SK-N-SH treated with all-trans-retinoic acid at 6 μM for 48 hours (cell line): ENCODE measurements around the gene GALNTL6.

ENCODE experiments used
- ARNTL ChIP-seq: fragments of 450-650 bp; formaldehyde crosslinking; IDR thresholded peaks from 2 replicates; pipeline ENCODE4 v1.5.0; 2020; ENCODE audit warnings: low read depth, mild to moderate bottlenecking, moderate library complexity, borderline replicate concordance
- BACH2 ChIP-seq: fragments of 250-450 bp; sonication (Bioruptor Pico); IDR thresholded peaks from 2 replicates; pipeline ENCODE4 v1.9.0; 2021; ENCODE audit warnings: mild to moderate bottlenecking, borderline replicate concordance
- OSR1 ChIP-seq: fragments of 250-450 bp; sonication (Bioruptor Pico); IDR thresholded peaks from 2 replicates; pipeline ENCODE4 v1.8.0; 2022; ENCODE audit warnings: moderate library complexity, mild to moderate bottlenecking, inconsistent platforms
- PPARA ChIP-seq: fragments of 250-450 bp; sonication (Bioruptor Pico); IDR thresholded peaks from 2 replicates; pipeline ENCODE4 v1.5.0; 2020; ENCODE audit warnings: mild to moderate bottlenecking, borderline replicate concordance
- RARB ChIP-seq: fragments of 250-450 bp; sonication (Bioruptor Pico); IDR thresholded peaks from 2 replicates; pipeline ENCODE4 v1.8.0; 2021; ENCODE audit warnings: mild to moderate bottlenecking, moderate library complexity
- ZC3H10 ChIP-seq: fragments of 250-450 bp; sonication (Bioruptor Pico); IDR thresholded peaks from 2 replicates; pipeline ENCODE4 v1.5.1; 2021; ENCODE audit warnings: mild to moderate bottlenecking, moderate library complexity
- ZFP3 ChIP-seq: fragments of 250-450 bp; sonication (Bioruptor Pico); IDR thresholded peaks from 2 replicates; pipeline ENCODE4 v1.5.0; 2020; ENCODE audit warnings: mild to moderate bottlenecking, moderate library complexity
- ZFP30 ChIP-seq: fragments of 450-650 bp; formaldehyde crosslinking; IDR thresholded peaks from 2 replicates; pipeline ENCODE4 v1.5.0; 2022; ENCODE audit warnings: mild to moderate bottlenecking, moderate library complexity
- ZNF70 ChIP-seq: fragments of 450-650 bp; formaldehyde crosslinking; IDR thresholded peaks from 2 replicates; pipeline ENCODE4 v1.5.0; 2020; ENCODE audit warnings: mild to moderate bottlenecking, moderate library complexity
- ZNF8 ChIP-seq: fragments of 450-650 bp; formaldehyde crosslinking; IDR thresholded peaks from 2 replicates; pipeline ENCODE4 v1.5.0; 2020; ENCODE audit warnings: mild to moderate bottlenecking, moderate library complexity
- TF ChIP-seq, protein P1 (sequence below): fragments of 250-450 bp; sonication (Bioruptor Pico); IDR thresholded peaks from 2 replicates; pipeline ENCODE4 v1.8.0; 2021; ENCODE audit warnings: low read depth, mild to moderate bottlenecking, moderate library complexity, borderline replicate concordance
- TF ChIP-seq, protein P2 (sequence below): fragments of 250-450 bp; sonication (Bioruptor Pico); IDR thresholded peaks from 2 replicates; pipeline ENCODE4 v1.5.0; 2020; ENCODE audit warnings: mild to moderate bottlenecking, moderate library complexity
- TF ChIP-seq, protein P3 (sequence below): fragments of 250-450 bp; sonication (Bioruptor Pico); IDR thresholded peaks from 2 replicates; pipeline ENCODE4 v1.5.1; 2021; ENCODE audit warnings: mild to moderate bottlenecking, moderate library complexity
- TF ChIP-seq, protein P4 (sequence below): fragments of 250-450 bp; sonication (Bioruptor Pico); IDR thresholded peaks from 2 replicates; pipeline ENCODE4 v1.8.0; 2020; ENCODE audit warnings: mild to moderate bottlenecking, moderate library complexity, borderline replicate concordance

DNA sequence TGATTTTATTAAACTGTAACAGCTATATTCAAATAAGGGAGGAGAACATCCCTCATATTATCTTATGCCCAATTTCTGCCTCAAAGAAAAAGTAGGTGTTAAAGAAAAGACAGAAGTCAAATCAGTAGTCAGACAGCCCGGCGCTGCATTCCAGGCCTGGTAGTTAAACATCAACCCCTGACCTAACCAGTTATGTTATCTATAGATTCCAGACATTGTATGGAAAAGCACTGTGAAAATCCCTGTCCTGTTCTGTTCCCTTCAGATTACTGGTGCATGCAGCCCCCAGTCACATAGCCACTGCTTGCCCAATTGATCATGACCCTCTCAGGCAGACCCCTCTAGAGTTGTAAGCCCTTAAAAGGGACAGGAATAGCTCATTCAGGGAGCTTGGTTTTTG is 1085.5 kb downstream of the GALNTL6 start:
- TF ChIP-seq, protein P1, sequence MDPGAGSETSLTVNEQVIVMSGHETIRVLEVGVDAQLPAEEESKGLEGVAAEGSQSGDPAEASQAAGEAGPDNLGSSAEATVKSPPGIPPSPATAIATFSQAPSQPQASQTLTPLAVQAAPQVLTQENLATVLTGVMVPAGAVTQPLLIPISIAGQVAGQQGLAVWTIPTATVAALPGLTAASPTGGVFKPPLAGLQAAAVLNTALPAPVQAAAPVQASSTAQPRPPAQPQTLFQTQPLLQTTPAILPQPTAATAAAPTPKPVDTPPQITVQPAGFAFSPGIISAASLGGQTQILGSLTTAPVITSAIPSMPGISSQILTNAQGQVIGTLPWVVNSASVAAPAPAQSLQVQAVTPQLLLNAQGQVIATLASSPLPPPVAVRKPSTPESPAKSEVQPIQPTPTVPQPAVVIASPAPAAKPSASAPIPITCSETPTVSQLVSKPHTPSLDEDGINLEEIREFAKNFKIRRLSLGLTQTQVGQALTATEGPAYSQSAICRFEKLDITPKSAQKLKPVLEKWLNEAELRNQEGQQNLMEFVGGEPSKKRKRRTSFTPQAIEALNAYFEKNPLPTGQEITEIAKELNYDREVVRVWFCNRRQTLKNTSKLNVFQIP, result no peak
- TF ChIP-seq, protein P2, sequence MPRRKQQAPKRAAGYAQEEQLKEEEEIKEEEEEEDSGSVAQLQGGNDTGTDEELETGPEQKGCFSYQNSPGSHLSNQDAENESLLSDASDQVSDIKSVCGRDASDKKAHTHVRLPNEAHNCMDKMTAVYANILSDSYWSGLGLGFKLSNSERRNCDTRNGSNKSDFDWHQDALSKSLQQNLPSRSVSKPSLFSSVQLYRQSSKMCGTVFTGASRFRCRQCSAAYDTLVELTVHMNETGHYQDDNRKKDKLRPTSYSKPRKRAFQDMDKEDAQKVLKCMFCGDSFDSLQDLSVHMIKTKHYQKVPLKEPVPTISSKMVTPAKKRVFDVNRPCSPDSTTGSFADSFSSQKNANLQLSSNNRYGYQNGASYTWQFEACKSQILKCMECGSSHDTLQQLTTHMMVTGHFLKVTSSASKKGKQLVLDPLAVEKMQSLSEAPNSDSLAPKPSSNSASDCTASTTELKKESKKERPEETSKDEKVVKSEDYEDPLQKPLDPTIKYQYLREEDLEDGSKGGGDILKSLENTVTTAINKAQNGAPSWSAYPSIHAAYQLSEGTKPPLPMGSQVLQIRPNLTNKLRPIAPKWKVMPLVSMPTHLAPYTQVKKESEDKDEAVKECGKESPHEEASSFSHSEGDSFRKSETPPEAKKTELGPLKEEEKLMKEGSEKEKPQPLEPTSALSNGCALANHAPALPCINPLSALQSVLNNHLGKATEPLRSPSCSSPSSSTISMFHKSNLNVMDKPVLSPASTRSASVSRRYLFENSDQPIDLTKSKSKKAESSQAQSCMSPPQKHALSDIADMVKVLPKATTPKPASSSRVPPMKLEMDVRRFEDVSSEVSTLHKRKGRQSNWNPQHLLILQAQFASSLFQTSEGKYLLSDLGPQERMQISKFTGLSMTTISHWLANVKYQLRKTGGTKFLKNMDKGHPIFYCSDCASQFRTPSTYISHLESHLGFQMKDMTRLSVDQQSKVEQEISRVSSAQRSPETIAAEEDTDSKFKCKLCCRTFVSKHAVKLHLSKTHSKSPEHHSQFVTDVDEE (CRISPR knock-in tag), result no peak
- no peak for TF ChIP-seq ARNTL (CRISPR knock-in tag)
- no peak for TF ChIP-seq ZFP30 (CRISPR knock-in tag)
- TF ChIP-seq ZC3H10 (CRISPR knock-in tag), result no peak
- TF ChIP-seq RARB (CRISPR knock-in tag), result no peak
- no peak for TF ChIP-seq BACH2 (CRISPR knock-in tag)
- TF ChIP-seq, protein P3, sequence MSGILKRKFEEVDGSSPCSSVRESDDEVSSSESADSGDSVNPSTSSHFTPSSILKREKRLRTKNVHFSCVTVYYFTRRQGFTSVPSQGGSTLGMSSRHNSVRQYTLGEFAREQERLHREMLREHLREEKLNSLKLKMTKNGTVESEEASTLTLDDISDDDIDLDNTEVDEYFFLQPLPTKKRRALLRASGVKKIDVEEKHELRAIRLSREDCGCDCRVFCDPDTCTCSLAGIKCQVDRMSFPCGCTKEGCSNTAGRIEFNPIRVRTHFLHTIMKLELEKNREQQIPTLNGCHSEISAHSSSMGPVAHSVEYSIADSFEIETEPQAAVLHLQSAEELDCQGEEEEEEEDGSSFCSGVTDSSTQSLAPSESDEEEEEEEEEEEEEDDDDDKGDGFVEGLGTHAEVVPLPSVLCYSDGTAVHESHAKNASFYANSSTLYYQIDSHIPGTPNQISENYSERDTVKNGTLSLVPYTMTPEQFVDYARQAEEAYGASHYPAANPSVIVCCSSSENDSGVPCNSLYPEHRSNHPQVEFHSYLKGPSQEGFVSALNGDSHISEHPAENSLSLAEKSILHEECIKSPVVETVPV (CRISPR knock-in tag), result no peak
- TF ChIP-seq, protein P4, sequence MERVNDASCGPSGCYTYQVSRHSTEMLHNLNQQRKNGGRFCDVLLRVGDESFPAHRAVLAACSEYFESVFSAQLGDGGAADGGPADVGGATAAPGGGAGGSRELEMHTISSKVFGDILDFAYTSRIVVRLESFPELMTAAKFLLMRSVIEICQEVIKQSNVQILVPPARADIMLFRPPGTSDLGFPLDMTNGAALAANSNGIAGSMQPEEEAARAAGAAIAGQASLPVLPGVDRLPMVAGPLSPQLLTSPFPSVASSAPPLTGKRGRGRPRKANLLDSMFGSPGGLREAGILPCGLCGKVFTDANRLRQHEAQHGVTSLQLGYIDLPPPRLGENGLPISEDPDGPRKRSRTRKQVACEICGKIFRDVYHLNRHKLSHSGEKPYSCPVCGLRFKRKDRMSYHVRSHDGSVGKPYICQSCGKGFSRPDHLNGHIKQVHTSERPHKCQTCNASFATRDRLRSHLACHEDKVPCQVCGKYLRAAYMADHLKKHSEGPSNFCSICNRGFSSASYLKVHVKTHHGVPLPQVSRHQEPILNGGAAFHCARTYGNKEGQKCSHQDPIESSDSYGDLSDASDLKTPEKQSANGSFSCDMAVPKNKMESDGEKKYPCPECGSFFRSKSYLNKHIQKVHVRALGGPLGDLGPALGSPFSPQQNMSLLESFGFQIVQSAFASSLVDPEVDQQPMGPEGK, result no peak
- TF ChIP-seq ZFP3, result no peak
- no peak for TF ChIP-seq ZNF70 (CRISPR knock-in tag)
- no peak for TF ChIP-seq OSR1 (CRISPR knock-in tag)
- no peak for TF ChIP-seq PPARA (CRISPR knock-in tag)
- no peak for TF ChIP-seq ZNF8
